H1 (cell line): Measurements from ENCODE around the gene LRP1-AS. TPM values are rescaled to one million over a fixed set of nuclear protein-coding genes. Genes with fewer than 3 reads are reported as not detected.

Source experiments
- CTCF ChIA-PET: fragments of 300-600 bp; sonication (Branson Sonifier 250); formaldehyde crosslinking; loops from one replicate; lab custom pipeline; 2021; ENCODE audit not compliant: partially characterized antibody; lab: Charles Lee
- POLR2A ChIA-PET: fragments of 300-600 bp; sonication (Branson Sonifier 250); formaldehyde crosslinking; loops from one replicate; lab custom pipeline; 2021; ENCODE audit warnings: inconsistent platforms; ENCODE audit not compliant: partially characterized antibody; lab: Charles Lee
- DNase-seq, 2 experiments: peaks; one replicate each; pipeline versions ENCODE4 v3.0.0 to v3.0.0-alpha.2; 2010 to 2022; ENCODE audit warnings: low spot score in 2 of 2, low read depth in 1 of 2, mixed read lengths in 1 of 2
- FAIRE-seq: peaks from 2 replicates; lab custom pipeline; 2011; peaks lifted over from hg19 to GRCh38; lab: Jason Lieb, UNC
- H2AFZ ChIP-seq: 2 replicates; pipeline ENCODE4 v1.8.1; 2012; ENCODE audit warnings: low read length, inconsistent platforms
- H2AK5ac ChIP-seq: 2 replicates; pipeline ENCODE4 v1.6.1; 2013; ENCODE audit warnings: low read depth, low read length
- H2BK120ac ChIP-seq: replicated peaks from 2 replicates; pipeline ENCODE3; 2013; ENCODE audit warnings: low read depth, low read length, inconsistent platforms
- H2BK12ac ChIP-seq: 2 replicates; pipeline ENCODE4 v1.6.1; 2013; ENCODE audit warnings: low read depth, low read length
- H2BK15ac ChIP-seq: 2 replicates; pipeline ENCODE4 v1.6.1; 2013; ENCODE audit warnings: low read length
- H2BK20ac ChIP-seq: 2 replicates; pipeline ENCODE4 v1.6.1; 2013; ENCODE audit warnings: low read length
- H2BK5ac ChIP-seq: 2 replicates; pipeline ENCODE4 v1.6.1; 2013; ENCODE audit warnings: low read depth, low read length
- H3K14ac ChIP-seq: 2 replicates; pipeline ENCODE4 v1.6.1; 2013; ENCODE audit warnings: inconsistent platforms; ENCODE audit not compliant: insufficient read length
- H3K18ac ChIP-seq: 2 replicates; pipeline ENCODE4 v1.6.1; 2013; ENCODE audit warnings: low read length; ENCODE audit errors: extremely low read depth
- H3K23ac ChIP-seq: 2 replicates; pipeline ENCODE4 v1.6.1; 2013; ENCODE audit warnings: inconsistent platforms; ENCODE audit not compliant: insufficient read length
- H3K23me2 ChIP-seq: 2 replicates; pipeline ENCODE4 v1.6.1; 2013; ENCODE audit warnings: low read depth, low read length
- H3K27ac ChIP-seq: 2 replicates; pipeline ENCODE4 v1.6.1; 2011; ENCODE audit warnings: low read depth, low read length, inconsistent platforms
- H3K27me3 ChIP-seq, 4 experiments: replicated peaks in 1 of 4; 1 replicate in 1 of 4; 2 replicates in 3 of 4; pipeline versions ENCODE4 v1.6.1 to v1.8.1; 2011 to 2013; ENCODE audit warnings: low read length in 3 of 4, mild to moderate bottlenecking in 3 of 4, inconsistent platforms in 2 of 4, mixed read lengths in 2 of 4, moderate library complexity in 1 of 4; ENCODE audit not compliant: control insufficient read depth in 3 of 4, insufficient read depth in 3 of 4; ENCODE audit errors: extremely low read depth in 1 of 4
- H3K36me3 ChIP-seq, 4 experiments: 2 replicates each; pipeline versions ENCODE4 v1.6.1 to v1.8.1; 2011 to 2013; ENCODE audit warnings: mild to moderate bottlenecking in 4 of 4, low read length in 3 of 4, moderate library complexity in 2 of 4, control low read depth in 1 of 4, inconsistent platforms in 1 of 4; ENCODE audit not compliant: insufficient read depth in 4 of 4, control insufficient read depth in 2 of 4
- H3K4ac ChIP-seq: replicated peaks from 2 replicates; pipeline ENCODE3; 2013; ENCODE audit warnings: low read length, low read depth, mixed read lengths, inconsistent platforms; ENCODE audit not compliant: insufficient read length
- H3K4me1 ChIP-seq, 4 experiments: replicated peaks in 1 of 4; 1 replicate in 1 of 4; 2 replicates in 3 of 4; pipeline versions ENCODE4 v1.6.1 to v1.8.1; 2011 to 2013; ENCODE audit warnings: low read length in 3 of 4, inconsistent platforms in 2 of 4, mixed read lengths in 1 of 4; ENCODE audit not compliant: insufficient read depth in 4 of 4, control insufficient read depth in 3 of 4
- H3K4me2 ChIP-seq, 2 experiments: 2 replicates each; pipeline versions ENCODE4 v1.6.1 to v1.8.1; 2011 to 2013; ENCODE audit warnings: low read depth in 2 of 2, low read length in 2 of 2, control low read depth in 1 of 2, inconsistent platforms in 1 of 2, mild to moderate bottlenecking in 1 of 2; ENCODE audit not compliant: insufficient read depth in 1 of 2
- H3K4me3 ChIP-seq, 4 experiments: fragments of 200-600, 300-600 bp in 1 of 4; sonication (generic), shearing (Covaris generic), sonication (Bioruptor Twin) in 1 of 4; 2 replicates each; pipeline versions ENCODE4 v1.5.1 to v1.8.1; 2011 to 2016; ENCODE audit warnings: low read length in 4 of 4, low read depth in 3 of 4, control low read depth in 2 of 4, inconsistent platforms in 2 of 4, mild to moderate bottlenecking in 2 of 4, mixed read lengths in 1 of 4, moderate library complexity in 1 of 4; ENCODE audit not compliant: insufficient read depth in 2 of 4; ENCODE audit errors: extremely low read depth in 1 of 4
- H3K56ac ChIP-seq: replicated peaks from 2 replicates; pipeline ENCODE3; 2013; ENCODE audit warnings: low read depth, mild to moderate bottlenecking, mixed read lengths, low read length, inconsistent platforms; ENCODE audit not compliant: insufficient read length
- H3K79me1 ChIP-seq: 2 replicates; pipeline ENCODE4 v1.6.1; 2013; ENCODE audit warnings: low read depth, low read length, control low read depth
- H3K79me2 ChIP-seq, 2 experiments: 2 replicates each; pipeline versions ENCODE4 v1.6.1 to v1.8.1; 2012 to 2013; ENCODE audit warnings: low read length in 2 of 2, mild to moderate bottlenecking in 2 of 2, inconsistent platforms in 1 of 2; ENCODE audit not compliant: insufficient read depth in 2 of 2, control insufficient read depth in 1 of 2
- H3K9ac ChIP-seq, 4 experiments: replicated peaks in 1 of 4; 1 replicate in 1 of 4; 2 replicates in 3 of 4; pipeline versions ENCODE4 v1.6.1 to v1.8.1; 2011 to 2013; ENCODE audit warnings: low read depth in 3 of 4, low read length in 3 of 4, control low read depth in 2 of 4, mild to moderate bottlenecking in 2 of 4, moderate library complexity in 2 of 4, inconsistent platforms in 1 of 4; ENCODE audit errors: extremely low read depth in 1 of 4
- H3K9me3 ChIP-seq, 2 experiments: 2 replicates each; pipeline versions ENCODE4 v1.6.1 to v1.8.1; 2012 to 2013; ENCODE audit warnings: mild to moderate bottlenecking in 2 of 2, moderate library complexity in 2 of 2, control low read depth in 1 of 2, inconsistent platforms in 1 of 2, low read depth in 1 of 2, low read length in 1 of 2, mixed read lengths in 1 of 2; ENCODE audit not compliant: insufficient read depth in 2 of 2
- H4K20me1 ChIP-seq, 2 experiments: replicated peaks in 1 of 2; 2 replicates each; pipeline versions ENCODE3 to v1.8.1; 2011 to 2013; ENCODE audit warnings: inconsistent platforms in 2 of 2, low read length in 2 of 2, mild to moderate bottlenecking in 1 of 2; ENCODE audit not compliant: insufficient read depth in 2 of 2, control insufficient read depth in 1 of 2
- H4K5ac ChIP-seq: 2 replicates; pipeline ENCODE4 v1.6.1; 2013; ENCODE audit warnings: low read length, low read depth, mixed read lengths, inconsistent platforms; ENCODE audit not compliant: insufficient read length
- H4K8ac ChIP-seq: 2 replicates; pipeline ENCODE4 v1.8.0; 2013; ENCODE audit warnings: mild to moderate bottlenecking, moderate library complexity, low read length, inconsistent platforms; ENCODE audit not compliant: insufficient read depth; ENCODE audit errors: extremely low read depth
- H4K91ac ChIP-seq: replicated peaks from 2 replicates; pipeline ENCODE3; 2013; ENCODE audit warnings: low read length, mixed read lengths, inconsistent platforms; ENCODE audit not compliant: insufficient read length
- BCL11A ChIP-seq, 2 experiments: IDR thresholded peaks; one replicate each; pipeline ENCODE4 v1.6.1; 2011; ENCODE audit warnings: low read depth in 2 of 2, low read length in 2 of 2, mild to moderate bottlenecking in 2 of 2
- CHD1 ChIP-seq: IDR thresholded peaks from 2 replicates; pipeline ENCODE4 v1.6.1; 2012; ENCODE audit warnings: low read depth, low read length, improper control_type of control experiment
- NANOG ChIP-seq: IDR thresholded peaks from 2 replicates; pipeline ENCODE4 v1.6.1; 2011; ENCODE audit warnings: low read length, low read depth, mild to moderate bottlenecking, inconsistent platforms; ENCODE audit not compliant: insufficient read depth, poor library complexity, severe bottlenecking
- SP1 ChIP-seq: IDR thresholded peaks from 2 replicates; pipeline ENCODE4 v1.6.1; 2011; ENCODE audit warnings: low read depth, low read length
- SP4 ChIP-seq: IDR thresholded peaks from 2 replicates; pipeline ENCODE4 v1.6.1; 2012; ENCODE audit warnings: low read length, inconsistent platforms
- TAF1 ChIP-seq: IDR thresholded peaks from 2 replicates; pipeline ENCODE4 v1.6.1; 2011; ENCODE audit warnings: mild to moderate bottlenecking, low read depth, low read length
- TCF12 ChIP-seq: IDR thresholded peaks from 2 replicates; pipeline ENCODE4 v1.6.1; 2011; ENCODE audit warnings: low read depth, mild to moderate bottlenecking, low read length
- WGBS, 2 experiments: shearing (Covaris generic) in 1 of 2; methylation state at CpG; one replicate each; pipeline versions ENCODE4 v1.1.6 to v1.1.7; 2013 to 2015; ENCODE audit warnings: low lambda C conversion rate in 2 of 2, mixed read lengths in 2 of 2, inconsistent platforms in 1 of 2, low coverage in 1 of 2, missing lambda C conversion rate in 1 of 2; ENCODE audit not compliant: insufficient replicate concordance in 2 of 2, insufficient coverage in 1 of 2, insufficient read length in 1 of 2; ENCODE audit errors: extremely low coverage in 1 of 2, missing lambda C conversion rate in 1 of 2; 5-methylcytosine and 5-hydroxymethylcytosine counted together
- polyA plus RNA-seq, 7 experiments: library from polyadenylated mRNA; depleted of rRNA in 3 of 7; stranded (reverse) in 5 of 7; unstranded in 2 of 7; fragments of >200 nt in 5 of 7; fragments of 200-250 nt in 2 of 7; gene quantifications; 1 replicate in 5 of 7; 2 replicates in 1 of 7; 4 replicates in 1 of 7; pipeline versions ENCODE4 v1.2.1 to v1.2.3, GENCODE V29; 2011 to 2013; ENCODE audit warnings: missing spikeins in 2 of 7, mixed read lengths in 2 of 7
- total RNA-seq: library from RNA; stranded (reverse); fragmentation: NEBNext Ultra II Directional; extraction: Animal tissue kit (Norgen Biotek cat#: 25700); gene quantifications from 2 replicates; pipeline ENCODE4 v1.2.1, GENCODE V29; 2021

LRP1-AS gene
- total and polyA plus RNA-seq, 2 of the 8 experiments (the other 6 are each of a cell fraction or from before 2014, with no cell fraction given) = not detected

GRCh38 chr12:57142727-57143126, 4.7 kb downstream of the LRP1-AS start:
- H4K8ac ChIP-seq = no peak overlapping the region
- no peak overlapping the region for H3K14ac ChIP-seq
- peaks cover 8% of the 10 kb centered on the region for H3K79me1 ChIP-seq
- H3K27ac ChIP-seq = no peak overlapping the region
- no peaks in the 10 kb centered on the region for H3K23me2 ChIP-seq
- H2AFZ ChIP-seq = no peak overlapping the region
- H3K56ac ChIP-seq = no peak overlapping the region
- no peaks in the 10 kb centered on the region for H3K9me3 ChIP-seq
- H4K5ac ChIP-seq = no peak overlapping the region
- WGBS, 2 experiments = 86% methylated on average over 7 of the region's 7 CpGs; no CpG with 5 or more reads in 1 of the 2 experiments
- H3K36me3 ChIP-seq = peaks cover 49 to 80% (median 63%) of the 10 kb centered on the region in 4 experiments
- no peak overlapping the region for H2BK15ac ChIP-seq
- H3K79me2 ChIP-seq = peaks cover 0 to 11% of the 10 kb centered on the region in 2 experiments; a peak in 1 of 4 replicates
- H4K20me1 ChIP-seq = peaks cover 9 to 18% of the 10 kb centered on the region in 2 experiments
- H3K4me3 ChIP-seq = no peak overlapping the region
- TF ChIP-seq SP4 = no peak
- no peak for TF ChIP-seq BCL11A (IDR thresholded peaks at IDR 0.05; ENCODE audit: low read depth in 2 of 2, low read length in 2 of 2)
- TF ChIP-seq TAF1 = no peak
- no peak for TF ChIP-seq CHD1
- no peak for TF ChIP-seq TCF12
- no peak for TF ChIP-seq SP1
- no peak for TF ChIP-seq NANOG
- H3K23ac ChIP-seq = no peak overlapping the region
- no peak overlapping the region for H3K4me2 ChIP-seq
- H3K4me1 ChIP-seq = peaks cover 0 to 5% (median under 1%) of the 10 kb centered on the region in 4 experiments; a peak in 2 of 7 replicates
- H3K18ac ChIP-seq = no peak overlapping the region
- no peak overlapping the region for H2BK5ac ChIP-seq
- ChIA-PET POLR2A (interaction anchor here (1.1 to 2.9 kb wide), 5 partner anchors 8 to 27 kb away, joined by 3 to 14 read pairs (median 5); no protein-coding TSS in a partner anchor), CTCF (interaction anchor here (1.6 to 4.6 kb wide), 3 partner anchors 12 to 30 kb away, joined by 3 to 29 read pairs (median 11); no protein-coding TSS in a partner anchor)
- DNase-seq = no peak
- no peak overlapping the region for H3K9ac ChIP-seq
- no peak overlapping the region for H2BK120ac ChIP-seq
- FAIRE-seq = no peak
- no peak overlapping the region for H3K4ac ChIP-seq
- no peak overlapping the region for H2BK12ac ChIP-seq
- no peaks in the 10 kb centered on the region for H3K27me3 ChIP-seq
- H4K91ac ChIP-seq = no peak overlapping the region
- H2AK5ac ChIP-seq = no peak overlapping the region
- H2BK20ac ChIP-seq = no peak overlapping the region
